Measurements from ENCODE around the gene STK32C.
A peak's percentile ranks its signal among the peaks of the same experiment; 100 is the strongest.
"Not testable (repeated sequence)": the region's sequence is repeated elsewhere in the genome, so short reads cannot be mapped to it uniquely, and the experiment has no call there.

The STK32C gene

DNA sequence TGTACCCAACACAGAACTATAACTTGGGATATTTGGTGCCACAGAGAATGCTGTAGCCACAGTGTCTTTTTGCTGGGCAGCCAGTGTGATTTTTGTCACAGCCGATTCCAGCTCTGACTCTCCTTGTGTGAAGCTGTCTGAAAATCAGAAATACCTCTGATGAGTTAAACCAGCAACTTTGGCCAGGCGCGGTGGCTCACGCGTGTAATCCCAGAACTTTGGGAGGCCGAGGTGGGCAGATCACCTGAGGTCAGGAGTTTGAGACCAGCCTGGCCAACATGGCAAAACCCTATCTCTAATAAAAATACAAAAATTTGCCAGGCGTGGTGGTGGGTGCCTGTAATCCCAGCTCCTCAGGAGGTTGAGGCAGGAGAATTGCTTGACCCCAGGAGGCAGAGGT is 30.1 kb upstream of the STK32C start:
- not testable (repeated sequence) for DNase-seq (ENCODE audit: low spot score)

DNA sequence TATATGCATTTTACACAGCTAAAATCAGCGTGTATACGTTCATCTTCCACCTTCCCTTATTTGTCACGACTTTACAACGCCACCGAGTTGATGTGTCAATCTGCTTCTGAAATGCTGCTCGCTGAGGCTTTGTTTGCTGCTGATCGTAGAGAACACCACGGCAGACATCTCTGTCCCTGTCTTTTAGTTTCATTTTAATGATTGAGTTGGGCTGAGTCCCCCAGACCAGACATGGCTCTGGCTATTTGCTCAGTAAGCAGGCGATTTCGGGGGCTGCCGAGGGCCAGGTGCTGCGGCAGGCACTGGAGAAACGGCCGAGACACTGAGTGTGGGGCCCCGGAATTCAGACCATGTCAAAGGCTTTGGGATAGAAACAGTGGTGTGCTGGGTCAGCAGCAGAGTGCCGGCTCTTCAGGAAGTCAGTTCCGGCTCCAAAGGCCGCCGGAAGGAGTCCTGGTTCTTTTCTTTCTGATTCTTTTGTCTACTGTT is 29.2 kb upstream of the STK32C start:
- DNase-seq (ENCODE audit: low spot score) = no peak

GRCh38 chr10:132336064-132336746 is 28.5 kb upstream of the STK32C start:
- DNase-seq (ENCODE audit: low spot score) = no peak

DNA sequence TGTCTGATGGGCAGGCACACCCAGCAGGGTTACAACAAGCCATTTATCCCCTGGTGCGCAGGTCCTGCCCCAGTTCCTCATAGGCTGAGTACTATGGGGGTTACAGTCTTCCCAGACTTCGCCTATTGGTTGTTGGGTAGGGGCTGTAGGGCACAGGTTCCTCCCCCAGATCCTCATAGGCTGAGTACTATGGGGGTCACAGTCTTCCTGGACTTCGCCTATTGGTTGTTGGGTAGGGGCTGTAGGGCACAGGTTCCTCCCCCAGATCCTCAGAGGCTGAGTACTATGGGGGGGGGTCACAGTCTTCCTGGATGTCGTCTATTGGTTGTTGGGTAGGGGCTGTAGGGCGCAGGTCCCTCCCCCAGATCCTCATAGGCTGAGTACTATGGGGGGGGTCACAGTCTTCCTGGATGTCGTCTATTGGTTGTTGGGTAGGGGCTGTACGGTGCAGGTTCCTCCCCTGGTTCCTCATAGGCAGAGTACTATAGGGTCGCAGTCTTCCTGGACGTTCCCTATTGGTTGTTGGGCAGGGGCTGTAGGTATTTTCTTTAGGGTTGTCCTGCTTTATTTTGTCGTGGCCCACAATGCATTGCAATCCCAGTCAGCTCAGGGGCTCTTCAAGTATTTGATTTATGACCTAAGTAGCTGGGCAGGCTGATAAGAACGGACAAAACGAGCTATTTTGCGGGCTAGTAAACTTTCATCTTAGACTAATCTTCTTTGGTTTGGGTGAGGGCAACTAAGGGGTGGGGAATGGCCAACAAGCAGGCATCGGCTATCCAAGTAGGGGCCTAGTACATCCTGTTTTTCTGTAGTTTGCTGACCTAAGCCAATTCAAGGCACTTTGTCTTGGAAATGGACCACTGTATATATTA is 27.7 kb upstream of the STK32C start:
- no peak for DNase-seq (ENCODE audit: low spot score)

DNA sequence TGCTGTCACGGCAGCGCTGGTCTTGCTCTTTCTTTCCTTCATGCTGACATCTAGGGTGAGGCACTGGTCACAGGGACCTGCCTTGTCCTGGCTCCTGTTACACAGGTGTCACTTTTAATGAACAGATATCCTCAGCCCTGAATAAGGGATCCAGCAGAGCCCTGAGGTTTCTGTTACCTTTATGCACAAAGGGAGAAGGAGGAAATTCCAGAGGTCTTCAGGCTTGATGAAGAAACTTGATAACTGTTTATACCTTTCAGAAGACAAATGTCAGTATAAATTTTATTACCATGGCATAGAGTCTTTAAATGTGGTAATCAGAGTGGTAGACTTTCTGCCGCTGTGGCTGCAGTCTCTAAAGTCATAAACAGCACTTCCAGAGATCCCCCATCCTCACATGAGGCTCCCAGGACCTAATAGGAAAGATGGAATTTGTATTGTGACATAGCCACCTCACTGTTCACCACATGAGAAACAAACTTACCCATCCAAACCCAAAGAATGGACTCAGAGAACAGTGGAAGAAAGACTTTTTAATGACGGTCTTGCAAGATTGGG is 27.0 kb upstream of the STK32C start:
- no peak for DNase-seq (ENCODE audit: low spot score)

DNA sequence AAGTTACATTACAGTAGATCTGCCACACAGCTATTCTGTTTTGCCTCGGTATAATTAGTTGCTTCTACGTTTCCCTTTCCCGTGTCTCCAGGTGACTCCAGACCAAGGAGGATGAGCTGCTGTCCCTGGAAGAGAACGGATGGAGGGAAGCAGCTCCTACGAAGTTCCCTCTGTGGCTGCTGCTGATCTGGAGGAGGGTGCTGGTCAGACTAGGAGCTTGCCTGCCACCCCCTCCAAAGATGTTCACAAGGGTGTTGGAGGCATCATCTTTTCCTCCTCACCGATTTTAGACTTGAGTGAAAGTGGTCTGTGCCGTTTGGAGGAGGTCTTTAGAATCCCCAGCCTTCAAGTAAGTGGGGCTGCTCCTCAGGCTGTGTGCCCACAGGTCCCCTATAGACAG is 25.6 kb upstream of the STK32C start:
- no peak for DNase-seq (ENCODE audit: low spot score)

GRCh38 chr10:132332433-132332754 is 24.6 kb upstream of the STK32C start:
- DNase-seq (ENCODE audit: low spot score) = no peak

- peak; percentile 100 for DNase-seq (ENCODE audit: low spot score)
These were observed 24.1 kb upstream of the STK32C start, which contains the start of gene LRRC27 for GRCh38 chr10:132331601-132332432. TSS of gene LRRC27 (plus strand) at chr10:132332193. CDS start at chr10:132333525, 1,332 bp downstream.

GRCh38 chr10:132330486-132330833 is 22.7 kb upstream of the STK32C start:
- no peak for DNase-seq (ENCODE audit: low spot score)

DNA sequence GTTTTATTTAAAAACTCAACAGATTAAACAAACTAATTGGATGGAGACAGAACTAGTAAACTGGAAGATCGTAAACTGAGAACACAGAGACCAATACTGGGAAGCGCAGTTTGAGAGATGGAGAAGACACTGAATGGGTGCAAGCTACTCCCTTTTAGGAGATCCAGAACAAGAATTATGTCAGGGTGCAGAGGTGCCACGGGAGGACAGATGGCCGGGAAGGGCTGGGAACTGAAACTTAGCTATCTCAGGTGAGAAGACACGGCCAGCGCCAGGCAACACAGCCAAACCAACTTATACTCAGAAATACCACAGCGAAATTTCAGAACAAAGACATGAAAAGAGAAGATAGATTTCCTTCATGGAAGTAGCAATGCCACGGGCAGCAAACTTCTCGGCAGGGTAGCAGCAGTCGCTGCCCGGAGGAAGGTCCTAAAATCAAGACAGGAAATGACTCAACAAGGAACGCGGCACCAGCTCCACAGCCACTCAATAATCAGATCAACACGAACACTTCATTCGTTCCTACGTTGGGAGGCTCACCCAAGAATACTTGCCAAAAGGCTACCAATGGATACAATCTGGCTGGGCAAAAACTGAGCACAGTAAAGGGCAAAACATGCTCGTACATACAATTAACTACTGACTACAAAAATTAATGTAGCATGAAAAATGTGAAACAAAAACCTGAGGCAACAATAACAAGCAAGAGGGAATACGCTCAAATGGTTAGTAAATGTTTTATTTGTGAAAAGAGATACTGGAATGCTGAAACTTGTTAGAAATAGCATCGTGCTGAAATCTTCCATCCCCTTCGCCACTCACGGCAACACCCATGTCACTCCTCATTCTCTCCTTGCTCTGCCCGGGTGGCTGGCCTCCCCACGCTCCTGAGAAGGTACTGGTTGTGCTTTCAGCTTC is 22.1 kb upstream of the STK32C start:
- DNase-seq (ENCODE audit: low spot score) = no peak

DNA sequence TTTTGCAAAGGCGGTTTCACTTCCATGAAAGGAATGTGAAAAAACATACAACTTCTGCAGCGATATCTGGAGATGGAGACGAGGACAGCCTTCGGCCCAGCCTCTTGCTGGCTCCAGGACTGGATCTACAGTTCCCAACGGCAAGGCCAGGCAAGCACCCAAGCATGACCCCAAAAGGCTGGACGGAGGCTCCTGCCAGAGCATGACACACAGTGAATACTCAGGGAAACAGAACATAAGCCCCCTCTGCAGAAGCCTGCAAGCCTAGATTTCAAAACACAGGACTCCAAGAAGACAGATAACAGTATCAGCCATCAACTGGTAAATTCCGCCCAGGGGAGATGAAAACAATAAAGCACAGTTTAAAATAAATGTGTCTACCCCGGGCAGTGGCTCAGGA is 21.0 kb upstream of the STK32C start:
- DNase-seq (ENCODE audit: low spot score) = no peak

GRCh38 chr10:132328106-132328505 is 20.4 kb upstream of the STK32C start:
- DNase-seq (ENCODE audit: low spot score) = no peak

DNA sequence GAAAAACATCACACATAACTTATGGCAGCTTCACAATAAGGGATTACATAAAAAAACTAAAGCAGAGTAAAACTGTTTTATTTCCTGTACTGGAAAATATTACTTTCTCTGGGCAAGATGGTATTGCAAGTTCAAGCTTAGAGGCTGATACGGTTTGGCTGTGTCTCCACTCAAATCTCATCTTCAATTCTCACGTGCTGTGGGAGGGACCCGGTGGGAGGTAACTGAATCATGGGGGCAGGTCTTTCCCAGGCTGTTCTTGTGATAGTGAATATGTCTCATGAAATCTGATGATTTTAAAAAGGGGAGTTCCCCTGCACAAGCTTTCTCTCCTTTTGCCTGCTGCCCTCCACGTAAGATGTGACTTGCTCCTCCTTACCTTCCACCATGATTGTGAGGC is 19.2 kb upstream of the STK32C start:
- DNase-seq (ENCODE audit: low spot score) = no peak

DNA sequence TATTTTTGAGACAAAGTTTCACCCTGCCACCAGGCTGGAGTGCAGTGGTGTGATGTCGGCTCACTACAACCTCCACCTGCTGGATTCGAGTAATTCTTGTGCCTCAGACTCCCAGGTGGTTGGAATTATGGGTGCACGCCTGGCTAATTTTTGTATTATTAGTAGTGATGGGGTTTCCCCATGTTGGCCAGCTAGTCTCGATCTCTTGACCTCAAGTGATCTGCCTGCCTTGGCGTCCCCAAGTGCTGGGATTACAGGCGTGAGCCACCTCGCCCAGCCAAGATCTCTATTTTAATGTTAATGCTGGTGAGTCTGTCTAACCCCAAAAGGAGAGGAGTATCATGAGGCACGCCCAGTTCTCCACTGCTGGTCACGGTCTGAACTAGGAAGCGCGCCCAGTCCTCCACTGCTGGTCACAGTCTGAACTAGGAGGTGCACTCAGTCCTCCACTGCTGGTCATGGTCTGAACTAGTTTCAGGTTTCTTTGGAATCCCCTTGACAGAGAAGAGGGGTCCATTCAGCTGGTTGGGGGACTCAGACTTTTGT is 18.7 kb upstream of the STK32C start:
- no peak for DNase-seq (ENCODE audit: low spot score)

DNA sequence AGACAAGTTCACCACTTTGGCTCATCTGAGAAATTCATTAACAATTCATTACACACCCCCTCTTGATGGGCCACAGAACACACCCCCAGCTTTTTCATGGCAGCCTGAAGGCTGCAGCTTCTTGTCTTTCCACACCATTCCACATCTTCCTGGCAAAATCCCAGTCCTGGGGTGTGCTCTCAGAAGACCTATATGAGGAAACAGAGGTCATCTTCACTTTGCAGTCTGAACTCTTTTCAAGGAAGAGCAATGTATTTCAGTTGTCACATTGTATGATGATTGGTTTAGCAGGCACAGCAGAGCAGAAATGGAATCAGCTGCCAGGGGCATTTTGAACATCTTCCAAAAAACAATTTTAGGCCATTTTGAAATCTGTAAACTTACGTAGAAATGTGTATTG is 16.4 kb upstream of the STK32C start:
- no peak for DNase-seq (ENCODE audit: low spot score)

DNA sequence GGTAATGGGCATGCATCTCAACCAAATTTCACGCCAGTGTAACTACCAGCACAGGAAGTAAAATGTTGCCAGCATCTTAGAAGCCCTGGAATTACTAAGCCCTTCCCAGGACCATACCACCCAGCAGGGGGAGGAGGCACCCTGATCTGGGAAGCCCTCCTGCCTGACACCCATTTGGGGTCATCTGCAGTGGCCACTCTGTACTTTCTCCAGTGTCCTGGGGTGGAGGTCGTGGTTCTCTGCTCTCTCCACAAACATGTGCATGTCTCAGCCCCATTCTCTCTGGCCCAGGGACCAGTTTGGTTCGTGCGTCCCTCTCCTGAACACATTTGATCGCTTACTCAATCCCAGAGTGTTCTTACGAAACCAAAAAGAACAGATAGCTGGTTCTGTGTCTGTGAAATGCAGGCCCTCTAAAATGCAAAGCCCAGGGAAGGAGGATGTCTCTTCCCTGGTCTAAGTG is 14.9 kb upstream of the STK32C start:
- no peak for DNase-seq (ENCODE audit: low spot score)

DNA sequence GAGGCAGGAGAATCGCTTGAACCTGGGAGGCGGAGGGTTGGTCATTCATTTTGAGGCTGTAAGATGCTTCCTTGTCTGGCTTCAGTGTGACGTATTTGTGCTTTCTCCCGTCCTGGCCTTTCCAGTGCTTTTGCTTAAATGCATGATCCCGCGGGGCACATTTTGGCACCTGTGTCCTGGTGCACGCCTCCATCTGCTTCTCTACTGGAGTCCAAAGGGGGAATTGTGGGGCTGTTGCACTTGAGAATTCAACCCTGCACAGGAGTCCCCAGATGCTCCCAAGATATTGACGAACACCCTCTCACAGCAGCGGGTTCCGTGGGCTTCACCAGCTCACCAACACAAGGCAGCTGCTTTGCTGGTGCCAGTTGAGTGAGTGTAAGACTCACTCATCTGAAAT is 14.0 kb upstream of the STK32C start:
- DNase-seq (ENCODE audit: low spot score) = no peak

DNA sequence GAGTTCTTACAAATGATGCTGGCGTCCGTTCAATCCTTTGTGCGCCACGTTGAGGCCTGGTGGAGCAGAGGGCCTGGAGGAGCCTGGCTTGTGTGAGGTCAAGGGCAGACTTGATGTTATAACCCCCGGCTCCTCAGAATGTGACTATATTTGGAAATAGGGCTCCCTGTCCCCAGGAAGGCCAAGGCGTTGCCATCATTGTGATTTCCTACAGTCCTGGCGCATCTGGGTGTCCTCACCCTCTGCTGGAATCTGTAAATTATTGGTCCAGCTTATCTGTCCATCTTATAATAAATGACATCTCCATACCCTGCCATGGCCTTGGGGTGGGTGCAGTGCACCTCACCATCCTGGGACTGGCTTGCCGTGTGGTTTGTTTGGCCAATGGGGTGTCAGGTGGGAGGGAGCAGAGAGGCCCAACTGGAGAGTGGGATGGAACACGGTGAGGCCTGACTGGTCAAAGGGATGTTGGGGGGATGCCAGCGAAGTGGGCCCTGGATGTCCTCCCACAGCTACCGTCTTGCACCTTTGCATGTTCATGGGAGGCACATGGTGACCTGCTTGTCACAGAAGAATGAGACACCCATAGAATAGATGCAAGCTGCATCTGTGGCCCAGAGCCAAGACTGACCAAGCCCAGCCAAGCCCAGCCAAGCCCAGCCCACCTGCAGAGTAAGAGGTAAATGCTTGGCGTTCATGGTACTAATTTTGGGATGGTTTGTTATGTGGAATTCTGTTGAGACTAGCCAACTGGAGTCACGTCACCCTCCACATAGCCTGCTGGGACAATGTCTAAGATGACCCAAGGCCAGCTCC is 13.1 kb upstream of the STK32C start:
- no peak for DNase-seq (ENCODE audit: low spot score)

DNA sequence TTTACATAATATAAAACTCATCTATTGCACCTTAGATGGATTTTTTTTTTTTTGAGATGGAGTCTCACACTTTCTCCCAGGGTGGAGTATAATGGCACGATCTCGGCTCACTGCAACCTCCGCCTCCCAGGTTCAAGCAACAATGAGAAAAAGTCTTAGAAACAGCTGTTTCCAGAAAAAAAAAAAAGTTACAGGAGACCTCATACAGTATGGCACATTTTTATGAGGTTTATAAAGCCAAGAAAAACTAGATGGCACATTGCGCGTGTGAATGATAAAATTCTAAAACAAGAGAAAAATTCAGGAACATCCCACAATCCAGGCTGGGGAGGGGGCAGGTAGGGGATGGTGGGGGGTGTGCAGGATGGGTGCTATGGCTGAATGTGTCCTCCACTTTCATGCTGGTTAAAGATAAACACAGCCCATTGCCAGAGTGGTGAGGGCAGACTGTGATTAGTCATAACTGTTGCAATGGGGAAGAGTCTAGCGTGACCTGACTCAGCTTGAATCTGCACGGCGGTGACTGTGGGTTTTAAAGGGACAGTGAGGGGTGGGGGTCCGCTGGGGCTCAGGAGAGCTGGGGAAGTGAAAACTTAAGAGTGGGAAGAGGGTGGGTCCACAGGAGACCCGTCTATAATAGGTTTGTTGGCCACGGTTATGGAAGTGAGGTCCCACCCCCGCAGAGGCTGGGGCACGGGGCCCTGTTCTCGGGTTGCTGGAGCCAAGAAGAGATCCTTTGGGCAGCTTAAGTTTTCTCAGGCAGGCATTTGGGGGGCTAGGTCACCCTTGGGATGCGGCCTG is 12.3 kb upstream of the STK32C start:
- no peak for DNase-seq (ENCODE audit: low spot score)

All from ecto neural progenitor cell (in vitro differentiated cells).